ENCODE measurements around the gene SYNGAP1. TPM values are rescaled to one million over a fixed set of nuclear protein-coding genes. Genes with fewer than 3 reads are reported as not detected.

Gene SYNGAP1
- total RNA-seq, 3 donors from 2014 or later: 6.1 to 12.5 (median 10.7) TPM

DNA sequence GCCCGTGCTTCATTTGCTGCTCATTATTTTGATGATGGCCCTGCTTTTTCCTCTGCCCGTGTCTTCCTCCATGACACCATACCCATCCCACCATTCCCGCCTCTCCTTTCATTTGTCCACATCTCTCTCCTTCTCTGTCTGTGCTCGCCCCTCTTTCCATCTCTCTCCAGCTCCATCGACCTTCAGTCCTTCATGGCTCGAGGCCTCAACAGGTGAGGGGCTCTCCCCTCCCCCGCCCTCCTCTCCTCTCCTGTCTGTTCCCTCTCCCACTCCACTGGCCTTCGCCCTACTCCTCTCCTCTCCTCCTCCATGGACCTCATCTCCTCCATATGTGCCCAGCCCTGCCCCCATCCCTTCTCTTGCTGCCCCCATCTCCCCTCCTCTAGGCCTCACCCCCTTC, 22.4 kb downstream of the SYNGAP1 start:
- H3K9me3 ChIP-seq: no peaks in the 10 kb centered on the region
- no peaks in the 10 kb centered on the region for H3K27me3 ChIP-seq
- TF ChIP-seq POLR2AphosphoS5 (IDR thresholded peaks at IDR 0.05): no peak
- TF ChIP-seq, protein P1, sequence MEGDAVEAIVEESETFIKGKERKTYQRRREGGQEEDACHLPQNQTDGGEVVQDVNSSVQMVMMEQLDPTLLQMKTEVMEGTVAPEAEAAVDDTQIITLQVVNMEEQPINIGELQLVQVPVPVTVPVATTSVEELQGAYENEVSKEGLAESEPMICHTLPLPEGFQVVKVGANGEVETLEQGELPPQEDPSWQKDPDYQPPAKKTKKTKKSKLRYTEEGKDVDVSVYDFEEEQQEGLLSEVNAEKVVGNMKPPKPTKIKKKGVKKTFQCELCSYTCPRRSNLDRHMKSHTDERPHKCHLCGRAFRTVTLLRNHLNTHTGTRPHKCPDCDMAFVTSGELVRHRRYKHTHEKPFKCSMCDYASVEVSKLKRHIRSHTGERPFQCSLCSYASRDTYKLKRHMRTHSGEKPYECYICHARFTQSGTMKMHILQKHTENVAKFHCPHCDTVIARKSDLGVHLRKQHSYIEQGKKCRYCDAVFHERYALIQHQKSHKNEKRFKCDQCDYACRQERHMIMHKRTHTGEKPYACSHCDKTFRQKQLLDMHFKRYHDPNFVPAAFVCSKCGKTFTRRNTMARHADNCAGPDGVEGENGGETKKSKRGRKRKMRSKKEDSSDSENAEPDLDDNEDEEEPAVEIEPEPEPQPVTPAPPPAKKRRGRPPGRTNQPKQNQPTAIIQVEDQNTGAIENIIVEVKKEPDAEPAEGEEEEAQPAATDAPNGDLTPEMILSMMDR (IDR thresholded peaks at IDR 0.05): no peak
- H3K4me1 ChIP-seq: no peaks in the 10 kb centered on the region
- H3K27ac ChIP-seq: no peak overlapping the region
- intact Hi-C loops (cut with DNase I; ENCODE audit: low total_unique reads): no loop called here
- no peak overlapping the region for H3K4me3 ChIP-seq
- H3K36me3 ChIP-seq: no peaks in the 10 kb centered on the region
- no peak for DNase-seq (ENCODE audit: low spot score in 2 of 2)

DNA sequence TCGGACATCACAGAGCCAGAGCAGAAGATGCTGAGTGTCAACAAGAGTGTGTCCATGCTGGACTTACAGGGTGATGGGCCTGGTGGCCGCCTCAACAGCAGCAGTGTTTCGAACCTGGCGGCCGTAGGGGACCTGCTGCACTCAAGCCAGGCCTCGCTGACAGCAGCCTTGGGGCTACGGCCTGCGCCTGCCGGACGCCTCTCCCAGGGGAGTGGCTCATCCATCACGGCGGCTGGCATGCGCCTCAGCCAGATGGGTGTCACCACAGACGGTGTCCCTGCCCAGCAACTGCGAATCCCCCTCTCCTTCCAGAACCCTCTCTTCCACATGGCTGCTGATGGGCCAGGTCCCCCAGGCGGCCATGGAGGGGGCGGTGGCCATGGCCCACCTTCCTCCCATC, 23.2 kb downstream of the SYNGAP1 start:
- TF ChIP-seq POLR2AphosphoS5 (IDR thresholded peaks at IDR 0.05) (no peak), POLR2A (IDR thresholded peaks at IDR 0.05) (no peak)
- TF ChIP-seq, protein P1 (IDR thresholded peaks at IDR 0.05): no peak
- H3K27me3 ChIP-seq: no peaks in the 10 kb centered on the region
- no peak overlapping the region for H3K27ac ChIP-seq
- H3K4me1 ChIP-seq: no peaks in the 10 kb centered on the region
- DNase-seq (ENCODE audit: low spot score in 2 of 2): no peak
- H3K9me3 ChIP-seq: no peaks in the 10 kb centered on the region
- intact Hi-C loops (cut with DNase I; ENCODE audit: low total_unique reads): no loop called here
- H3K36me3 ChIP-seq: no peaks in the 10 kb centered on the region
- H3K4me3 ChIP-seq: no peak overlapping the region

DNA sequence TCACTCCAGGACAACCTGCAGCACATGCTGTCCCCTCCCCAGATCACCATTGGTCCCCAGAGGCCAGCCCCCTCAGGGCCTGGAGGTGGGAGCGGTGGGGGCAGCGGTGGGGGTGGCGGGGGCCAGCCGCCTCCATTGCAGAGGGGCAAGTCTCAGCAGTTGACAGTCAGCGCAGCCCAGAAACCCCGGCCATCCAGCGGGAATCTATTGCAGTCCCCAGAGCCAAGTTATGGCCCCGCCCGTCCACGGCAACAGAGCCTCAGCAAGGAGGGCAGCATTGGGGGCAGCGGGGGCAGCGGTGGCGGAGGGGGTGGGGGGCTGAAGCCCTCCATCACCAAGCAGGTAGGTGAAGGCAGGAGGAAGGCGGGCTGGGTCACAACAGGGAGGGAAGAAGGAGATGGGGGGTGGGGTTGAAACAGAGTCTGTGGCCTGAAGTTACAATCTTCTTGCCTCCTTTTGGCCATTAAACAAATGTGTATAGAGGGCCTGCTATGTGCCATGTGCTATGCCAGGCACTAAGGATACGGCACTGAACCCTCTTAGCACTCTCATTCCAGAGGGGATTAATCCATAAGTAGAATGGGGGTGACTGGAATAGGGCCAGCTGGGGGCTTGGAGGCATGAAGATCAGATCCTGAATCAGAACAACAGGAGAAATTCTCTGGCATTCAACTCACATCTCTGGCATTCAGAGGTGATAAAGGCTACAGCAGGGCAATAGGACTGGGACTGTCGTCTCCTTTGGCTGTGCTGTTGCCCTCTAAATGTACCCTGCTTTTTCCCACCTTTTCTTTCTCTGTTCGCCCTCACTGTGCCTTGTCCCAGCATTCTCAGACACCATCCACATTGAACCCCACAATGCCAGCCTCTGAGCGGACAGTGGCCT, 24.0 kb downstream of the SYNGAP1 start:
- Histone ChIP-seq H3K36me3 (no peaks in the 10 kb centered on the region), H3K27me3 (no peaks in the 10 kb centered on the region), H3K4me1 (no peaks in the 10 kb centered on the region), H3K9me3 (no peaks in the 10 kb centered on the region), H3K4me3 (no peak overlapping the region), H3K27ac (no peak overlapping the region)
- TF ChIP-seq POLR2AphosphoS5 (IDR thresholded peaks at IDR 0.05) (no peak), POLR2A (IDR thresholded peaks at IDR 0.05) (no peak)
- TF ChIP-seq, protein P1 (IDR thresholded peaks at IDR 0.05): no peak
- intact Hi-C loops (cut with DNase I; ENCODE audit: low total_unique reads): no loop called here
- no peak for DNase-seq (ENCODE audit: low spot score in 2 of 2)

DNA sequence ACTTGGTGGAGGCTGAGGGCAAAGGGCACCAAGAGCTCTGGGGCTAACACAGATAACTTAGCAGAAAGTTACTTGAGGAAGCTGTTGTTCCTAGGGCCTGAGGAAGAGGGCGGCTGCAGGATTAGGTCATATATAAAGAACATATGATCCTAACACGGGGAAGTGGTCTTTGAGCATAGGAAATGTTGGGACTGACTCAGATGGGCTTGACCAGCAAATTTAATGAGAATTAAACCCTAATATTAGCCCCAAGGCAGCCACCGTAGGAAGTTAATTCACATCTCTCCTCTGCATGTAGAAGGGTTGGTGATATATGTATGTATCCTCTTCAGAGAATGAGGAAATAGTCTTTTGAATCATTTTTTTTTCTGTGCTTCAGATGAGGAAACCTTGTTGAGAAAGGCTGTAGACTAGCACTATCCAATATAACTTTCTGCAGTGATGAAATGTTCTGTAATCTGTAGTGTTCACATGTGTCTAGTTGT, 25.3 kb downstream of the SYNGAP1 start:
- no peak for DNase-seq (ENCODE audit: low spot score in 2 of 2)
- H3K9me3 ChIP-seq: no peaks in the 10 kb centered on the region
- H3K36me3 ChIP-seq: no peaks in the 10 kb centered on the region
- intact Hi-C loops (cut with DNase I; ENCODE audit: low total_unique reads): no loop called here
- no peak for TF ChIP-seq POLR2A (IDR thresholded peaks at IDR 0.05)
- TF ChIP-seq POLR2AphosphoS5 (IDR thresholded peaks at IDR 0.05): no peak
- TF ChIP-seq, protein P1 (IDR thresholded peaks at IDR 0.05): no peak
- no peaks in the 10 kb centered on the region for H3K27me3 ChIP-seq
- H3K4me3 ChIP-seq: no peak overlapping the region
- H3K4me1 ChIP-seq: no peaks in the 10 kb centered on the region
- no peak overlapping the region for H3K27ac ChIP-seq

DNA sequence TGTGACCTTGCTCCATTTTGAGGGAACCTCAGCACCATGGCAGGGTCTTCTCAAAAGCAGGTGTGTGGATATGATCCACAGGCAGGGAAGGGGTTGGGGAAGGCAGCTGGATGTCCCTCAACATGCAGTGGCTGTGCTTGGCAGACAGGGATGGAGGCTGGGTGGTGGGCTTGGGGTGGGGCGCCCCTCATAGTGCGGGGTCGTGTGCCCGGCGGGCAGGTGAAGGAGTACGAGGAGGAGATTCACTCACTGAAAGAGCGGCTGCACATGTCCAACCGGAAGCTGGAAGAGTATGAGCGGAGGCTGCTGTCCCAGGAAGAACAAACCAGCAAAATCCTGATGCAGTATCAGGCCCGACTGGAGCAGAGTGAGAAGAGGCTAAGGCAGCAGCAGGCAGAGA, 26.5 kb downstream of the SYNGAP1 start:
- Histone ChIP-seq H3K27ac (no peak overlapping the region), H3K4me3 (no peak overlapping the region), H3K27me3 (no peaks in the 10 kb centered on the region), H3K9me3 (no peaks in the 10 kb centered on the region), H3K4me1 (no peaks in the 10 kb centered on the region), H3K36me3 (no peaks in the 10 kb centered on the region)
- TF ChIP-seq, protein P1 (IDR thresholded peaks at IDR 0.05): no peak
- TF ChIP-seq POLR2A (IDR thresholded peaks at IDR 0.05) (no peak), POLR2AphosphoS5 (IDR thresholded peaks at IDR 0.05) (no peak)
- no peak for DNase-seq (ENCODE audit: low spot score in 2 of 2)
- intact Hi-C loops (cut with DNase I; ENCODE audit: low total_unique reads): no loop called here

Measured in breast epithelium (tissue), 4 donors.